ENCODE results near the gene BEND4. TPM values are rescaled to one million over a fixed set of nuclear protein-coding genes. Genes with fewer than 3 reads are reported as not detected.
"Not testable (repeated sequence)": the region's sequence is repeated elsewhere in the genome, so short reads cannot be mapped to it uniquely, and the experiment has no call there.

Gene BEND4
- 1.2 TPM for polyA plus RNA-seq
- long read RNA-seq, donor 1: 0 reads
- long read RNA-seq, donor 2: 0 reads
- long read RNA-seq, donor 3: 0 reads
- long read RNA-seq, donor 4: 0 reads
- long read RNA-seq, donor 5: 0 reads
- long read RNA-seq, donor 6: 0 reads
- long read RNA-seq, donor 7: 0 reads
- long read RNA-seq, donor 8: 0 reads
- long read RNA-seq, donor 9: 0 reads
- long read RNA-seq, donor 10: 0 reads
- long read RNA-seq, donor 11: 0 reads

- 67% methylated on average over 1 of the region's 49 CpGs for WGBS (ENCODE audit: insufficient coverage, low lambda C conversion rate)
- Histone ChIP-seq H3K27ac (ENCODE audit: low read length) (no peak within 1 kb of the TSS), H3K4me1 (ENCODE audit: control insufficient read depth, insufficient read depth, low read length) (no peaks in the 10 kb centered on the region), H3K4me3 (ENCODE audit: low read length) (peak within 1 kb of the TSS; percentile 32), H3K9me3 (ENCODE audit: control insufficient read depth, low read depth, low read length) (peaks cover 2% of the 10 kb centered on the region), H3K36me3 (ENCODE audit: control insufficient read depth, insufficient read depth, low read length) (no peaks in the 10 kb centered on the region), H3K27me3 (ENCODE audit: control insufficient read depth, insufficient read depth, low read length) (peaks cover 57% of the 10 kb centered on the region)
- peak; percentile 12 to 29 for DNase-seq
Observed at GRCh38 chr4:42152507-42153504, at the start of gene BEND4. Gene BEND4, minus strand, starts transcription at chr4:42152655. Its CDS starts 512 bp downstream, at chr4:42152143.

- Histone ChIP-seq H3K9me3 (ENCODE audit: control insufficient read depth, low read depth, low read length) (no peaks in the 10 kb centered on the region), H3K4me1 (ENCODE audit: control insufficient read depth, insufficient read depth, low read length) (no peaks in the 10 kb centered on the region), H3K27me3 (ENCODE audit: control insufficient read depth, insufficient read depth, low read length) (no peaks in the 10 kb centered on the region), H3K27ac (ENCODE audit: low read length) (no peak overlapping the region), H3K4me3 (ENCODE audit: low read length) (no peak overlapping the region), H3K36me3 (ENCODE audit: control insufficient read depth, insufficient read depth, low read length) (no peaks in the 10 kb centered on the region)
- WGBS (ENCODE audit: insufficient coverage, low lambda C conversion rate): 100% methylated on average over 2 of the region's 5 CpGs
- no peak for DNase-seq
Observed at GRCh38 chr4:42197341-42197740, 44.9 kb upstream of the BEND4 start.

GRCh38 chr4:42172921-42173320 is 20.5 kb upstream of the BEND4 start:
- Histone ChIP-seq H3K27me3 (ENCODE audit: control insufficient read depth, insufficient read depth, low read length) (no peaks in the 10 kb centered on the region), H3K4me1 (ENCODE audit: control insufficient read depth, insufficient read depth, low read length) (no peaks in the 10 kb centered on the region), H3K27ac (ENCODE audit: low read length) (no peak overlapping the region), H3K9me3 (ENCODE audit: control insufficient read depth, low read depth, low read length) (no peaks in the 10 kb centered on the region), H3K4me3 (ENCODE audit: low read length) (no peak overlapping the region), H3K36me3 (ENCODE audit: control insufficient read depth, insufficient read depth, low read length) (no peaks in the 10 kb centered on the region)
- DNase-seq: no peak
- WGBS (ENCODE audit: insufficient coverage, low lambda C conversion rate): 70% methylated on average over 2 of the region's 2 CpGs

GRCh38 chr4:42172128-42172790 is 19.8 kb upstream of the BEND4 start:
- WGBS (ENCODE audit: insufficient coverage, low lambda C conversion rate): no CpG with 5 or more reads among the region's 5 CpGs
- Histone ChIP-seq H3K4me3 (ENCODE audit: low read length) (no peak overlapping the region), H3K27ac (ENCODE audit: low read length) (no peak overlapping the region), H3K36me3 (ENCODE audit: control insufficient read depth, insufficient read depth, low read length) (no peaks in the 10 kb centered on the region), H3K9me3 (ENCODE audit: control insufficient read depth, low read depth, low read length) (no peaks in the 10 kb centered on the region), H3K27me3 (ENCODE audit: control insufficient read depth, insufficient read depth, low read length) (no peaks in the 10 kb centered on the region), H3K4me1 (ENCODE audit: control insufficient read depth, insufficient read depth, low read length) (no peaks in the 10 kb centered on the region)
- no peak for DNase-seq

- Histone ChIP-seq H3K27me3 (ENCODE audit: control insufficient read depth, insufficient read depth, low read length) (no peaks in the 10 kb centered on the region), H3K9me3 (ENCODE audit: control insufficient read depth, low read depth, low read length) (no peaks in the 10 kb centered on the region), H3K4me1 (ENCODE audit: control insufficient read depth, insufficient read depth, low read length) (no peaks in the 10 kb centered on the region), H3K27ac (ENCODE audit: low read length) (no peak overlapping the region), H3K4me3 (ENCODE audit: low read length) (no peak overlapping the region), H3K36me3 (ENCODE audit: control insufficient read depth, insufficient read depth, low read length) (no peaks in the 10 kb centered on the region)
- DNase-seq: no peak
- WGBS (ENCODE audit: insufficient coverage, low lambda C conversion rate): no CpG with 5 or more reads among the region's 5 CpGs
Observed at GRCh38 chr4:42167709-42168108, 15.3 kb upstream of the BEND4 start.

- not testable (repeated sequence) for H3K4me3 ChIP-seq (ENCODE audit: low read length); H3K4me1 ChIP-seq (ENCODE audit: control insufficient read depth, insufficient read depth, low read length); H3K9me3 ChIP-seq (ENCODE audit: control insufficient read depth, low read depth, low read length); DNase-seq; H3K36me3 ChIP-seq (ENCODE audit: control insufficient read depth, insufficient read depth, low read length); H3K27ac ChIP-seq (ENCODE audit: low read length); H3K27me3 ChIP-seq (ENCODE audit: control insufficient read depth, insufficient read depth, low read length)
- no CpG with 5 or more reads among the region's 6 CpGs for WGBS (ENCODE audit: insufficient coverage, low lambda C conversion rate)
Observed at GRCh38 chr4:42166186-42166585, 13.7 kb upstream of the BEND4 start.

- no peaks in the 10 kb centered on the region for H3K4me1 ChIP-seq (ENCODE audit: control insufficient read depth, insufficient read depth, low read length)
- no peaks in the 10 kb centered on the region for H3K36me3 ChIP-seq (ENCODE audit: control insufficient read depth, insufficient read depth, low read length)
- H3K4me3 ChIP-seq (ENCODE audit: low read length): no peak overlapping the region
- H3K9me3 ChIP-seq (ENCODE audit: control insufficient read depth, low read depth, low read length): no peaks in the 10 kb centered on the region
- no peak for DNase-seq
- H3K27ac ChIP-seq (ENCODE audit: low read length): no peak overlapping the region
- 100% methylated on average over 1 of the region's 8 CpGs for WGBS (ENCODE audit: insufficient coverage, low lambda C conversion rate)
- H3K27me3 ChIP-seq (ENCODE audit: control insufficient read depth, insufficient read depth, low read length): peaks cover 9% of the 10 kb centered on the region
Observed at GRCh38 chr4:42159271-42160001, 7.0 kb upstream of the BEND4 start.

GRCh38 chr4:42151568-42152506 is 618 bp downstream of the BEND4 start:
- Histone ChIP-seq H3K36me3 (ENCODE audit: control insufficient read depth, insufficient read depth, low read length) (no peaks in the 10 kb centered on the region), H3K4me1 (ENCODE audit: control insufficient read depth, insufficient read depth, low read length) (no peaks in the 10 kb centered on the region), H3K27me3 (ENCODE audit: control insufficient read depth, insufficient read depth, low read length) (peaks cover 55% of the 10 kb centered on the region), H3K4me3 (ENCODE audit: low read length) (peak overlapping the region; percentile 32), H3K9me3 (ENCODE audit: control insufficient read depth, low read depth, low read length) (peaks cover 2% of the 10 kb centered on the region), H3K27ac (ENCODE audit: low read length) (no peak overlapping the region)
- no CpG with 5 or more reads among the region's 122 CpGs for WGBS (ENCODE audit: insufficient coverage, low lambda C conversion rate)
- peak; percentile 12 to 31 for DNase-seq

Measured in large intestine (tissue), 12 donors.